DOHH2 (cell line): Measurements from ENCODE around the gene ALPG.

Source experiments
- CTCF ChIP-seq: fragments of 200-600 bp; sonication (generic); IDR thresholded peaks from one replicate; pipeline ENCODE4 v1.5.1; 2014; ENCODE audit warnings: antibody characterized with exemption, mild to moderate bottlenecking, low read depth, low read length; ENCODE audit not compliant: poor library complexity, severe bottlenecking
- EZH2phosphoT487 ChIP-seq: fragments of 200-600 bp; sonication (generic); IDR thresholded peaks from 2 replicates; pipeline ENCODE4 v1.6.1; 2017; ENCODE audit warnings: borderline replicate concordance, mild to moderate bottlenecking, antibody characterized with exemption, low read length, moderate library complexity, mixed read lengths

GRCh38 chr2:232372231-232373208 lies 34.1 kb upstream of the ALPG start:
- no peak for TF ChIP-seq CTCF
- no peak for TF ChIP-seq EZH2phosphoT487
